ENCODE results near the gene GAB4.
"Not testable (repeated sequence)": the region's sequence is repeated elsewhere in the genome, so short reads cannot be mapped to it uniquely, and the experiment has no call there.

Gene GAB4

GRCh38 chr22:16922076-16922475 is 85.9 kb downstream of the GAB4 start:
- H3K36me3 ChIP-seq (ENCODE audit: control insufficient read depth, low read depth, low read length): no peaks in the 10 kb centered on the region
- no peaks in the 10 kb centered on the region for H3K9me3 ChIP-seq (ENCODE audit: control insufficient read depth, low read depth, low read length)
- H3K27me3 ChIP-seq (ENCODE audit: control insufficient read depth, insufficient read depth, low read length): no peaks in the 10 kb centered on the region
- no peak overlapping the region for H3K4me3 ChIP-seq (ENCODE audit: low read length)
- no peak overlapping the region for H3K9ac ChIP-seq (ENCODE audit: low read length)
- no peaks in the 10 kb centered on the region for H3K4me1 ChIP-seq (ENCODE audit: control insufficient read depth, low read depth, low read length)
- no peak overlapping the region for H3K27ac ChIP-seq (ENCODE audit: low read length)

- H3K4me3 ChIP-seq (ENCODE audit: low read length): no peak overlapping the region
- no peak overlapping the region for H3K27ac ChIP-seq (ENCODE audit: low read length)
- H3K4me1 ChIP-seq (ENCODE audit: control insufficient read depth, low read depth, low read length): no peaks in the 10 kb centered on the region
- no peaks in the 10 kb centered on the region for H3K9me3 ChIP-seq (ENCODE audit: control insufficient read depth, low read depth, low read length)
- H3K27me3 ChIP-seq (ENCODE audit: control insufficient read depth, insufficient read depth, low read length): no peaks in the 10 kb centered on the region
- H3K36me3 ChIP-seq (ENCODE audit: control insufficient read depth, low read depth, low read length): no peaks in the 10 kb centered on the region
- no peak overlapping the region for H3K9ac ChIP-seq (ENCODE audit: low read length)
Measured at GRCh38 chr22:16917144-16918003, 90.6 kb downstream of the GAB4 start.

- no peaks in the 10 kb centered on the region for H3K4me1 ChIP-seq (ENCODE audit: control insufficient read depth, low read depth, low read length)
- no peak overlapping the region for H3K9ac ChIP-seq (ENCODE audit: low read length)
- no peaks in the 10 kb centered on the region for H3K36me3 ChIP-seq (ENCODE audit: control insufficient read depth, low read depth, low read length)
- H3K9me3 ChIP-seq (ENCODE audit: control insufficient read depth, low read depth, low read length): no peaks in the 10 kb centered on the region
- H3K27ac ChIP-seq (ENCODE audit: low read length): no peak overlapping the region
- H3K4me3 ChIP-seq (ENCODE audit: low read length): no peak overlapping the region
- no peaks in the 10 kb centered on the region for H3K27me3 ChIP-seq (ENCODE audit: control insufficient read depth, insufficient read depth, low read length)
Measured at GRCh38 chr22:16915701-16916100, 92.3 kb downstream of the GAB4 start.

GRCh38 chr22:16914911-16915310 is 93.1 kb downstream of the GAB4 start:
- not testable (repeated sequence) for H3K9me3 ChIP-seq (ENCODE audit: control insufficient read depth, low read depth, low read length); H3K27ac ChIP-seq (ENCODE audit: low read length); H3K9ac ChIP-seq (ENCODE audit: low read length); H3K36me3 ChIP-seq (ENCODE audit: control insufficient read depth, low read depth, low read length); H3K27me3 ChIP-seq (ENCODE audit: control insufficient read depth, insufficient read depth, low read length); H3K4me3 ChIP-seq (ENCODE audit: low read length); H3K4me1 ChIP-seq (ENCODE audit: control insufficient read depth, low read depth, low read length)

GRCh38 chr22:16914006-16914405 is 94.0 kb downstream of the GAB4 start:
- Histone ChIP-seq H3K36me3 (ENCODE audit: control insufficient read depth, low read depth, low read length) (no peaks in the 10 kb centered on the region), H3K4me3 (ENCODE audit: low read length) (no peak overlapping the region), H3K27ac (ENCODE audit: low read length) (no peak overlapping the region), H3K27me3 (ENCODE audit: control insufficient read depth, insufficient read depth, low read length) (no peaks in the 10 kb centered on the region), H3K9me3 (ENCODE audit: control insufficient read depth, low read depth, low read length) (no peaks in the 10 kb centered on the region), H3K4me1 (ENCODE audit: control insufficient read depth, low read depth, low read length) (no peaks in the 10 kb centered on the region), H3K9ac (ENCODE audit: low read length) (no peak overlapping the region)

- Histone ChIP-seq H3K9me3 (ENCODE audit: control insufficient read depth, low read depth, low read length) (no peaks in the 10 kb centered on the region), H3K27ac (ENCODE audit: low read length) (no peak overlapping the region), H3K9ac (ENCODE audit: low read length) (no peak overlapping the region), H3K4me3 (ENCODE audit: low read length) (no peak overlapping the region), H3K36me3 (ENCODE audit: control insufficient read depth, low read depth, low read length) (no peaks in the 10 kb centered on the region), H3K27me3 (ENCODE audit: control insufficient read depth, insufficient read depth, low read length) (no peaks in the 10 kb centered on the region), H3K4me1 (ENCODE audit: control insufficient read depth, low read depth, low read length) (no peaks in the 10 kb centered on the region)
Measured at GRCh38 chr22:16912281-16912680, 95.7 kb downstream of the GAB4 start.

Measured in iPS-18a (cell line).